ENCODE measurements around the gene RTL10.

RTL10 gene, protein sequence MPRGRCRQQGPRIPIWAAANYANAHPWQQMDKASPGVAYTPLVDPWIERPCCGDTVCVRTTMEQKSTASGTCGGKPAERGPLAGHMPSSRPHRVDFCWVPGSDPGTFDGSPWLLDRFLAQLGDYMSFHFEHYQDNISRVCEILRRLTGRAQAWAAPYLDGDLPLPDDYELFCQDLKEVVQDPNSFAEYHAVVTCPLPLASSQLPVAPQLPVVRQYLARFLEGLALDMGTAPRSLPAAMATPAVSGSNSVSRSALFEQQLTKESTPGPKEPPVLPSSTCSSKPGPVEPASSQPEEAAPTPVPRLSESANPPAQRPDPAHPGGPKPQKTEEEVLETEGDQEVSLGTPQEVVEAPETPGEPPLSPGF

DNA sequence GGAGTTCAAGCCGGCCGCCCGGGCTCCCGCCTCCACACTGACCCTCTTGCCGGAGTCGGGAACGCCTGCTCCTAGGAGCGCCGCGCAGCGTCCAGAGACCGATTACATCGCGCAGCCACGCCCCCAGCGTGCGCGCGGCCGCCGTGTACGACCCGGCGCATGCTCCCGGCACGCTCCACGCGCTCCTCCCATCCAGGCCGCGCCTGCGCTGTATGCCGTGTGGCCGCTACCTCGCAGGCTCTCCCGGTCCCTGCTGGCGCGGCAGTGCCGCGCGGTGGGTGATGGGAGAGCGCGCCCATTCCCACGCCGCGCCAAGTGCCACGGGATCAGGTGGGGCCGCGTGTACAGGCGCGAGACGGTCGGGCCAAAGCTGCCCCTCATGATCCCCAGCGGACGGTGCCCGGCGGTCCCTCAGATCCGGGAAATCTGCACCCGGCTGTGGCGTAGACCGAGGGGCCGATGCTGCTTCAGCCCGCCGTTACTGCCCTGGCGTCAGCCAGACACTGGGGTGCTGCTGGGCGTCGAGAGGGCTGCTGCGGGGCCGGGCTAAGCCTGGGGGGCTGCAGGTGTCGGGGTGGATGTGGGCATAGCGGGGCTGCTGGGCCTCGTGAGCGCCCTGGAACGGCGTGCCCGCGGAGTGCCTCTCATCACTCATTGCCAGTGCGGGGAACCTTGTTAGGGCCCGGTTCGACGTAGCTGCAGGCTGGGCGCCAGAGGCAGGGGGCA, at the start of gene RTL10, which contains the start of gene GNB1L:
RTL10 (minus strand) TSS at position 97 of the 726 bp plus-strand sequence. CDS start 2,613 bp downstream, outside the sequence.
GNB1L (minus strand) TSS at position 97 of the 726 bp plus-strand sequence. CDS start 33,519 bp downstream, outside the sequence.
- DNase-seq (ENCODE audit: low read depth), result peak; percentile 98

DNA sequence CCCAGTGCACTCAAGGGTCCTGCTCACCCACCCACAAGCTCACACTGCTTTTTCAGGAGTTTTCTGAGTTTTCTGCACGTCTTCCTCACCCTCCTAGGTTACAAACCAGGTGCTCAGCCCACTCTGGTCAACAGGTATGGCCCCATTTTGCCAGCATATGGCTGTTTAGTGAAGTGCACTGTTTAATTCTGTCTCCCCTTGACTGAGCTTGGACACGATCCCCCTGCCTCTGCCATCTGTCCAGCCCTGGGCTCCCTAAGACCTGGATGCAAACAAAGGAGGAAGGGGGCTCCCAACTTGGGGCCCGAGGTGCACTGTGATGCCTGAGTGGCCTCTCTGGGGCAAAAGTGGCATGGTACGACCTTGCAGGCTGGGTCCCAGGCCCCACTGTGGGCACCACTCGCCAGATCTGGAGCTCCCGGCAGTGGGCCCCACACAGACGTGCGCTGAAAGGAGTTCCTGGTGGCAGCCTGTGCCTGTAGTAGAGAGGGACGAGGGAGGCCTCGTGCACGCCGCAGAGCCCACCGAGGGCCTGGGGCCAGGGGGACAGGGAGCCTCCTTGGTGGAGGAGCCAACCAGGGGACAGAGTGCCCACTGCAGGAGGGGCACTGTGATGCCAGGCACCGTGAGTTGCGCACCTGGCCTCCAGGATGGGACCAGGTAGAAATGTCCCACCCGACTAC, 49.6 kb upstream of the RTL10 start:
- DNase-seq (ENCODE audit: low read depth), result no peak

DNA sequence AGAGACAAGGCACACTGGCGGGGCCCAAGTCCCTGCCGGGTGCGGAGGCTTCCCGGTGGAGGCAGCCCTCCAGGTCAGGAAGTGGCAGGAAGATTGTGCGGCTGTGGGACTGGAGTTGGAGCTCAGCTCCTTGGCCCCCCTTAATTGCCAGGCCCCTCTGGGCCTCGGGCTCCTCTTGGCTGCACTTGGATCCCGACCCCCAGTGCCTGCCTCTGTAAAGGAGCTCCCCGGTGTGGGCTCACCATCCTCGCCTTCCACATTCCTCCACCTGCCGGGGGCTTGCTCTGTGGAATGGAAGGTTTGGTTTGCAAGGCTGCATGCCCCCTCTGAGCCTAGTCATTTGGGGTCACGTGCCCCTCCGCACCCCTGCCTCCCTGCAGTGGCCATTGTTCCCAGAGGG, 48.8 kb upstream of the RTL10 start:
- no peak for DNase-seq (ENCODE audit: low read depth)

DNA sequence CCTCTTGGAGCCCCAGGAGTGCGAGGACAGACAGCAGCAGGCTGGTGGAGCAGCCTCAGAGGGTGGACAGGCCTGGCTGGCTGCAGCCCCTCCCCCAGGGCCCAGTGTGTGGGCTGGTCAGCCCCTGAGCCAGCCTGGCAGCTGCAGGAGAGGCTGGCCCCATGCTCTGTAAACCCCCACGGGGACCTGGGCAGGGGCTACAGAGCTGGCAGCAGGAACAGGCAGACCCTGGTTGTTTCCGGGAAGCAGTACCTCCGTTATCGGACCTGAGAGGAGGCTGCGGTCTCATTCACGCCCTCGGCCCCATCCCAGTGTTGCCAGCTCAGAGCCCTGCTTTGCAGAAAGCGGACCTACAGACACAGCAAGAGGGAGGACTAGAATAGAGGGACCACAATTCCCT, 48.4 kb upstream of the RTL10 start:
- DNase-seq (ENCODE audit: low read depth), result no peak

DNA sequence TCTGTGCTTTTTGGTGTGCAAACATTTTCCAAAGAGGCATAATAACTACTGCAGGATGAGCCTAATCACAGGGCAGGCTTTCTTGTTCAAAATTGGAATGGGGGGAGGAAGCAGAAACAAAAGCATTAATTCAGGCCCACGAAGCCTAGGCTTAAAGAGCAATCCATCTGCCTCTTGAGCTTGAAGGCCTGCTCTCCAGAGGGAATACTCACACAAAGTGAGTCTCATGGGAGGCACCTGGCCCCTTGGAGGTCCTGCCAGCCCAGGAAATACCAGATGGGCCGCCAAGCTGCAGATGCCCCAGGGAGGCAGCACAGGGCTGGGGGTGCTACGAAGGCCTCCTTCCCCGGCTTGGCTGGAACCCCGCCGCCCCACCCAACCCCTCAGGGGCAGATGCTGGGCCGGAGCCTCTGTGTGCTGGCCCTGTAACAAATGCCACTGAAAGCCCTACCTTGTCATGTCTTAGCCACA, 47.6 kb upstream of the RTL10 start:
- no peak for DNase-seq (ENCODE audit: low read depth)

DNA sequence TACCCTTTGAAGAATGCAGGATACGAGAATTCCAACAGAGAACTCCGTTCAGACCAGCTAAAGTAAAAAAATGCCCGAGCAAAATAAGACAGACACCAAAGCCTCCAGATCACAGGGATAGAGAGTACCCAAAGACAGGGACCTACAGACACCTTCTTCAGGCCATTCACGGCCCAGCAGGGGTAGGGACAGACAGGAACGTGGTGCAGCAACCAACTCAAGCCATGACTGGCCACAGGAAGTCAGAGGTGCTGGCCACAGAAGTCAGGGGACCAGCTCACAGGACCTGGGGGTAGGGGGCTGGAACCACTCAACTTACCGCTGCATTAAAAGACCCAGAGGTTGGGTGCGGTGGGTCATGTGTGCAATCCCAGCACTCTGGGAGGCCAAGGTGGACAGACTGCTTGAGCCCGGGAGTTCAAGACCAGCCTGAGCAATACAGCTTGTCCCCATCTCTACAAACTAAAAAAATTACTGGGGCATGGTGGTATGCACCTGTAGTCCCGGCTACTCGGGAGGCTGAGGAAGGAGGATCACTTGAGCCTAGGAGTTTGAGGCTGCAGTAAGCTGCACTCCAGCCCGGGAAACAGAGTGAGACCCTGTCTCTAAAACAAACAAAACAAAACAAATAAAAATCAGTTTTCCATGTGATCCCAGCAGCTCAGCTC, 47.0 kb upstream of the RTL10 start:
- DNase-seq (ENCODE audit: low read depth), result no peak

DNA sequence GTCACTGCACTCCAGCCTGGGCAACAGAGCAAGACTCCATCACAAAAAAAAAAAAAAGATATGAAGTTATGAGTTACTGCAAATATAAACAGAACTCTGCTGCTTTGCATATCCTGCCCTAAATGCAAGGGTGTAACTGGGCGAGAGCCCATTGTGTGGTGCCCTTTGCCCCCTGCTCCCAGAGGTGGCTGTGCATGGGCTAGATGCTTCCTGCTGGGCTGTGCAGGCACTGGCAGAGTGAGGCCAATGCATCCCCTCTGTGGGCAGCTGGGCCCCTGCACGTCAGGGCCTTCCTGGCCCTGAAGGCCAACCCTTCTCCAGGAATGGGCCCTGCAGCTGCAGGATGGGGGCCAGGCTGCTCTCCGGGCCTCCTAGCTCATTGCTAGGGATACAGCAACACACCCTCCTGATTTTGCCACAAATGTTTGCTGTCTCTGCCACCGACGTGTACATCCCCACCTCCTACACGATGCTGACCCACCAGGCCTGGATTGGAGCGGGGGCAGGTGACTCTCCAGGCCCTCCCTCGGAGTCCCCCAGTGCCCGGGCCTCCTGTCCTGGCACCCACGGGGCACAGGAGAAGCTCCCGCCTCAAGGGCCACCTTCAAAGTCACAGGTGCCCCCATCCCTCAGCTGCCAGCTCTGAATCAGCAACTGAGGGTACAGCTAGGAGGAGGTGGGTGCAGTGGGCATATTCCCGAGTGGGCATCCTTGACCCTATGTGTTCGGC, 46.2 kb upstream of the RTL10 start:
- DNase-seq (ENCODE audit: low read depth), result no peak

DNA sequence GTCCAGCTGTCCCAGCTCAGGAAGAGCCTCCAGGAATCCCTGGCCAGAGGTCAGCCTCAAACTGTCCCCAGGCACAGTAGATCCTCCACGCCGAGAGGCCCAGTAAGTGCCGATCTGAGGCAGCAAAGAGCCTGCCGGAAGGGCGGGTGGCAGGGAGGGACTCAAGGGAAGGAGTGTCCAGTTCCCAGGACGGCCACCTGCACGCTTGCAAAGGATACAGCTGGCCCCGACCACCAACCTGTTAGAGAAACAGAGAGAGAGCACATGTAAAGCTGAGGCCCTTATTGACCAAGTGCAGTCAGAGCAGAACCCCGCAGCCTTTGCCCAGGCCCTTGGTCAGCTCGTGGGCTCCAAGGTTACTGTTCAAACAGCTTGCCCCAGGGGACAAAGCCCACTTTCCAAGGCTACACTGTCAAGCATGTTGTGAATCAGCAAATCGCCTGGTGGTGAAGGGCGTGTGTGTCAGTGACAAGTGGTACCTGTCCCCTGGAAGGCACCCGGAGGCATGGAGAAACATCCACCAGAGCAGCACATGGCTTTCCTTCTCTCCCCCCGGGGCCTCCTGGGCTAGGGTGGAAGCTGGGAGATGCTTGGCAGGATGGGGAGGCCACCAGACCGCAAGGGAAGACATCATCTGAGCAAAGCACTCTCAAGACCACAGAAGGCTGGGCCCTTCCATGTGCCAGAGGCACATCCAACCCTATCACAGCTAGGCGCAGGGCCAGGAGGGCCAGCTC, 44.3 kb upstream of the RTL10 start:
- no peak for DNase-seq (ENCODE audit: low read depth)

DNA sequence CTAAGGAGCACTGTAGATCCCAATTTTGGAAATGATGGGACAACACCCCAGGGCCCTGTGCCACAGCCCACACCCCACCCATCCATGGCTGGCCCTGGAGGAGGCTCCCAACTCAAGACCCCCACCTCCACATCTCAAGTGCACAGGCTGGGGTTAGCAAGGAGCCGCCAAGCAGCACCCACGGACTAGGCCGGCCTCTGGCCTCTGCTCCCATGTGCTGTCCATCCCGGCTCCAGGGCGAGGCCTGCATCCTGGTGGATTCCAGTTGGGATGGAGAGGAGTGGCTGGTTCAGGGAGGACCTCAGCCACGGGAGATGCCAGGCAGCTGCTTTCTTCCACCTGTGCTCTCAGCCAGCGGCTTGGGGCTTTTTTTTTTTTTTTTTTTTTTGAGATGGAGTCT, 43.5 kb upstream of the RTL10 start:
- no peak for DNase-seq (ENCODE audit: low read depth)

DNA sequence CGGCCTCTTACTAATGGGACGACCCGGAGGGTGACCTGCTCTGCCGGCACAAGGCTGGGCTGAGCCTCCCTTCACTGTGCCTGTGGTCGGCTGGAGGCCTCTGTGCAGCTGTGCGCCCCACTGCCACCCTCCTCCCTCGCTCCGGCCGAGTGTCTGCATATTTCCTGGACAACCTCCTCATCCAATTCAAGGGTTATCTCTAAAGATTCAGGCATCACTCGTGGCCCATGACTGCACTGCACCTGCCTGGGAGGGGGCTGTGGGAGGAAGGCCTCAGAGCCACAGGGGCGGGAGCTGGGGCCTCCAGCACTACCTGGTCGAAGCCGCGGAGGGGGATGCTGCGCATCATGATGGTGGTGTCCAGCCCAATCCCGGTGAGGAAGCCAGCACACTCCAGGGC, 43.1 kb upstream of the RTL10 start:
- no peak for DNase-seq (ENCODE audit: low read depth)

DNA sequence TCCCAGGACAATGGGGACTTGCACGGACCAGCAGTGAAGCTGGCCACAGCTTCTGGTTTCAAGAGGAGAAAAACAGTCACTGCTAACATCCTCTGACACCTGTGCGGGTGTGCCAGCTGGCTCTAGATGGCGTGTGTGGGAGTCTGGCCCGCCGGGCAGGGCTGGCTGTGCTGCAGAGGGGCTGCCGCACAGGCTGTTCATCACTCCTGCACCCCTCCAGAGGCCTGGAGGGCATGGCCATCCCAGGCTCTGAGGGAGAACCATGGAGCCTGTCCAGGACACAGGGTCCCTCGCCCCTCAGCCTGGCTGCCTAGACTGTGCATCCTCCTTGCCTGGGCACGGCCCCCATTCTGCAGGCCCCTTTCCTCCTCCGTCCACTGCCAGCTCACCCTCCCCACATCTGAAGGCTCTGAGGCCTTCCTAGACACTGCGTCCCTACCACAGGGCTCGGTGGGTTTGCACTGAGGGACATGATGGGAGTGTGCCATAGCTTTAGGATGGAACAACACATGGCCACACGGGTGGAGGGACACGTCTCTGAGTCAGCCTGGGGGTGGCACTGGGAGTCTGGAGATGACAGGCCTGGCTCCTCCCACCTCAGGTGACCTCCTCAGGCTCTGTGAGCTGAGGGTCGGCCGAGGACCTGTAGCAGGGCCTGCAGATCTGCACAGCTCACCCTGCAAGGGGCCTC, 42.1 kb upstream of the RTL10 start:
- DNase-seq (ENCODE audit: low read depth), result no peak

DNA sequence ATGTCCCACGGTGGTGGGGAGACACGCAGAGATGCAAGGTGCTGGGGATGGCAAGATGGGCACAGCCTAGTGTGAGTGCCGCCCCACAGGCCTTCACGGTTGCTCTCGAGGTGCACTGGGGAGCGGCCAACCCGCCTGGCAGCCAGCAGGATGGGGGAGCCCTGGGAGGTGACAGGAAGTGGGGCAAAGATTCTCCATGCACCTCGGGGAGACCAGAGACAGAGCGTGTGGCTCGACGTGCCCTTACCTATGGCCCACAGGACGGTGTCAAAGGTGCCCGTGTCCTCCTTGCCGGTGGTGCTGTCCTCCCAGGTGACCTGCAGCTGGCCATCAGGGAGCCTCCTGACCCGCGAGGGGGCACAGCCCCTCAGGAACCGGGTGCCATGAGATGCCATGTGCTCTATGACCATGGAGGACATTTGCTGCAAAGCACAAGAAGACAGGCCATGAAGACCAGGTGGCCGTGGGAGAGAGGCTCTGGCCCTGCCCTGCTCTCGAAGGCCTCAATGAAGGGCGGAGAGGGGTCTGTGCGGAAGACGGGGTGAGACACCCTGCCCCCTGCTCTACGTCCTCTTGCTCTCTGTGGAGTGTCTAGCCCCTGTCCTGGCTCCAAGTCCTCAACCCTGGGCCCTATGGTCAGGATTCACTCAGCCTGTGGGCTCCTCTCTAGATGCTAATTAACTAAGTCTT, 40.6 kb upstream of the RTL10 start:
- DNase-seq (ENCODE audit: low read depth), result no peak

DNA sequence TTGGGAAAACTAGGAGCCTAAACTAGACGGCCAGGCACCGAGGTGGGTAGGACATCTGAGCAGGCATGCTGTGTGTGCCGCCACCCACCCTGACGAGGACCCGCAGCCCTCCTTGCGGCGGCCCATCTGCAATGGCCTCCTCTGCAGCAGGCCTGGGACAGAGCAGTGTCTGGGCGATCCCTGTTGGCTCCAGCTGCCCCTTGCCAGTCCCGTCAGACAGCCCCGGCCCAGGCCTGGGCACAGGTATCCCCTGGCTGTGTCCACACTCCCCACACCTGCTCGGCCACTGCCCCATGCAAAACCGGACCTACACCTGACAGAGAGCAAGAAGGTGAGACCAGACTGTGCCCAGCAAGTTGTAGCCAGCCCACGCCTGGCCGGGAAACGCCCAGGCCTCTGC, 38.7 kb upstream of the RTL10 start:
- DNase-seq (ENCODE audit: low read depth), result no peak

DNA sequence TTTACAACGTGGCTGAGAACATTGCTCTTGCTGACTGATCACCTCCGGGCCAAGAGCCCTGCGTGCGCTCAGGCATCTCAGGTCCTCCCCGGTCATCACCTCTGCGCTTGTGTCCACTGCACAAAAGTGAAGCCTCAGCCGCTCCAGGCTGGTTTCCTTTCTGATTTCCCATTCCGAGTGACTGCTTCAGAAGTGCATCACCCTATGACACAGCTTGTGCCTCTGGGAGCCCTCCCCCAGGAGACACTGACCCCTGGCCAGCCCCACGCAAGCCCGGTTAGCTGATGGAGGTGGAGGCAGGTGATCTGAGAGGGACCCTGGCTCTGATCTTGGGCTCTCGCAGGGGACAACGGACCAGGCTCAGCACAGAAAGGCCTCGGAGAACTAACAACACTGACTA, 38.3 kb upstream of the RTL10 start:
- peak; percentile 45 for DNase-seq (ENCODE audit: low read depth)

DNA sequence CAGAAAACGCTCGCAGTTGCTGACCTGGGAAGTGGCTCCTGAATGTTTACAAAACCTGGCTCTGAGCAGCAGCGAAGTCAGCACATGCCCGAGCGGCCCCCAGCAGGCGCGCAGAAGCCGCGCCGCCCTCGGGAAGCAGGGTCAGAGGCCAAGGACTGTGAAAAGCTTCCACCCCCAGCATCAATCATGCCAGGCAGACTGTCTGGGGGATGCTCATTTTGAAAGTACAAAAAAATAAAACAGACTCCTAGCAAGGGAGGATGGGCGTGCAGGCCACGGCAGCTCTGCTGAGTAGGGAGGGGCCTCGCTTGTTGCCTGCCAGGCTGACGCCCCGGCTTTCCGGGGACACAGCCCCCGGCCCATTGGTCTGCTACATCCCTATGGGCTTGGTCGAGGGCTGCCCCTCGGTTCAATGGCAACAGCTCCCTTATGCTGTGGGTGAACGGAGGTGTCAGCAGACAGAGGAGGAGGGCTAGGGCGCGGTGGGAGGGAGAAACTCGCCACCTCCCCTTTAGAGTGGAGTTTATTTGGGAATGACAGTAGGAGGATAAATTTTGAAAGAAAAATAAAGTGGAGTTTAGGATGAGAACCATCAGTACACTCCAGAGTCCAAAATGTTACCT, 37.7 kb upstream of the RTL10 start:
- peak; percentile 45 for DNase-seq (ENCODE audit: low read depth)

DNA sequence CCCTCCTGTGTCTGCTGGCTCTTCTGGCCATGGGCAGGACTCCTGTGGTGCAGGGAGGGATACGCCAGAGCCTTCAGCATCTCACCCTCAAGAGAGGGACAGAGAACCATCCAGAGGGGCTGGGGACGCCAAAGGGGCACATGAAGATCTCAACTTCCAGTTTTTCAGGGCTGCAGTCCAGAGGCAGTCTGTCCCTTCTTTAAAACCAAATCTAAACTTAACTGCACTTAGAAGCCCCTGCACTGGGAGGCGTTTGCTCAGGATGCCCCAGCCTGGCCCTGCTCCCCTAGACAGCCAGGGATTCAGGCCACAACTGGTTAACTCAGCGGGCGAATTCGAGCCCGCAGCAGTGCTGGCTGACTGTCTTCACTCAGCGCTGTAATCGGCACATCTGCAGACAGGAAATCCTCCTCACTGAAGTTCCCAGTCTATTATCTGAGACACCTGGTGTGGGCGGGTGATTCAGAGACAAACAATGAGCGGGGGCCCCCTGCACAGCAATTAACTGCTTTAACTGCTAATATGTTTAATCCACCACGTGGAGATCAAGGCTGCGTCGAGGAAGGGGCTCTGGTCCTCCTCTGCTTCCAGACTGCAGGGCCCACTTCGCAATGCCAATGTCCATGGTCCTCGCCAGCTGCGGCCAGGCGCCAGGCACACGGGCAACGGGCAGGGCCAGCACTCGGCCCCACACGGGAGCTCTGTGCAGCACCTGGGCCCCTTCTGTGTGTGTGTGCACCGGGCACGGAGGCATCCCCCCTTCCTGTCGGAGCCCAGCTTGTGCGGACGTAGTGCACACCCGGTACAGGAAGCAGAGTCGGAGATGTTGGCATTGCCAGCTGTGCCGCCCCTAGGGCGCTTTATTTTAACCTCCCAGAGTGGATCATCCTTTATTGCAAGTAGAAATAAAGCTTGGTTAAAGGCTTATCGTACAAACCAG, 36.9 kb upstream of the RTL10 start:
- DNase-seq (ENCODE audit: low read depth), result peak; percentile 94

DNA sequence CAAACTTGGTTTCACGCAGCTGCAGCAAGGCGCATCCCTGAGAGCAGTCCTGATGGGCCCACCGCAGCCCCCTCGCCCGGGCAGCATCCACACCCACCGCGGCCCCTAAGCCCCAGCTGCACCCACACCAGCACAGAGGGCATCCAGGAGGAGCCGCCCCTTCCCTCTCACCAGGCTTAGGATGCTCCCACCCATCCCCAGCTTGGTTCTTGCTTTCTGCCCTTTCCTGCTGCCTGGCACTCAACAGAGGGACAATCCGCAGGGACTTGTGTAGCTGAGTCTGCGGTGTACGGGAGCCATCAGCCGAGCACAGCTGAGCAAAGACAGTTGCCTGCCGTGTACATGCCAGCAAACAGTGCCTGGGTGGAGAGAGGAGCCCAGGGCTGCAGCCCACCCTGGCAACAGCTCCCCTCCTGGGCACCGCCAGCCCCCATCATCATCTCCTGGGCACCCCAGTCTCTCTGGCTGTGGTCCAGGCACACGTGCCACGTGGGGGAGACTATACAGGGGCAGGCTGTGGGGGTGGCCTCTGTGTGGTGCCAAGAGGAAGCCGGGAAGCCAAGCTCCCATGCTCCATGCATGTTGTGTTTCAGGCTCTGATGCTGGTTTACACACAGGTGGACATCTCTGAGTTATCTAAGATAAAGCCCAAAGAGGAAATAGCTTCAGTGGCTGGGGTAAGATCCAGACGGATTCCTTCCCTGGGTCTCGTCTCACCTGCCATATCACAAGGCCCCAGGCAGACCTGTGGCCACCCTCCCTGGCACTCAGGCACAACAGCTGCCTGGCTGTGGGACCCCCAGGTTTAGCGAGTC, 36.0 kb upstream of the RTL10 start:
- no peak for DNase-seq (ENCODE audit: low read depth)
